HL-60 (cell line): ENCODE results near the gene AGBL4.

Source experiments
- DNase-seq, 2 experiments: peaks; one replicate each; pipeline ENCODE4 v3.0.0-alpha.2; 2010 to 2020; ENCODE audit warnings: low read depth in 1 of 2, low spot score in 1 of 2
- H3K27ac ChIP-seq: fragments of 250-450 bp; sonication (Bioruptor Pico); replicated peaks from 2 replicates; pipeline ENCODE4 v1.5.1; 2020; ENCODE audit warnings: mild to moderate bottlenecking, moderate library complexity
- H3K27me3 ChIP-seq: fragments of 250-450 bp; sonication (Bioruptor Pico); 2 replicates; pipeline ENCODE4 v1.5.1; 2021; ENCODE audit warnings: mild to moderate bottlenecking, moderate library complexity; ENCODE audit not compliant: insufficient read depth, poor library complexity, severe bottlenecking
- H3K4me3 ChIP-seq: replicated peaks from 2 replicates; pipeline ENCODE4 v1.5.1; 2011; ENCODE audit warnings: mild to moderate bottlenecking, control low read depth, low read length; ENCODE audit not compliant: insufficient read depth
- CTCF ChIP-seq: IDR thresholded peaks from one replicate; pipeline ENCODE4 v1.5.1; 2011; ENCODE audit warnings: low read length, control low read depth, inconsistent platforms; ENCODE audit not compliant: insufficient read depth
- GABPA ChIP-seq: IDR thresholded peaks from 2 replicates; pipeline ENCODE4 v1.6.1; 2012; ENCODE audit warnings: low read depth
- POLR2AphosphoS5 ChIP-seq: IDR thresholded peaks from 2 replicates; pipeline ENCODE4 v1.6.1; 2012; ENCODE audit warnings: low read depth
- REST ChIP-seq: IDR thresholded peaks from 2 replicates; pipeline ENCODE4 v1.6.1; 2012; ENCODE audit warnings: low read depth; ENCODE audit not compliant: insufficient replicate concordance
- SPI1 ChIP-seq: IDR thresholded peaks from 2 replicates; pipeline ENCODE4 v1.6.1; 2012; ENCODE audit warnings: low read depth, mild to moderate bottlenecking, borderline replicate concordance

AGBL4 gene

GRCh38 chr1:49213301-49213700 lies 810.5 kb downstream of the AGBL4 start:
- TF ChIP-seq SPI1 (no peak), REST (no peak), CTCF (no peak), POLR2AphosphoS5 (no peak), GABPA (no peak)
- Histone ChIP-seq H3K4me3 (no peak overlapping the region), H3K27ac (no peak overlapping the region), H3K27me3 (no peaks in the 10 kb centered on the region)
- no peak for DNase-seq

GRCh38 chr1:49208712-49209111 lies 815.0 kb downstream of the AGBL4 start:
- H3K4me3 ChIP-seq = no peak overlapping the region
- TF ChIP-seq SPI1 = no peak
- no peak for TF ChIP-seq GABPA
- no peak for TF ChIP-seq POLR2AphosphoS5
- no peak for TF ChIP-seq CTCF
- TF ChIP-seq REST = no peak
- no peak overlapping the region for H3K27ac ChIP-seq
- no peaks in the 10 kb centered on the region for H3K27me3 ChIP-seq
- no peak for DNase-seq

- no peak overlapping the region for H3K27ac ChIP-seq
- DNase-seq = no peak
- no peaks in the 10 kb centered on the region for H3K27me3 ChIP-seq
- no peak overlapping the region for H3K4me3 ChIP-seq
- TF ChIP-seq POLR2AphosphoS5 = no peak
- no peak for TF ChIP-seq SPI1
- no peak for TF ChIP-seq CTCF
- no peak for TF ChIP-seq GABPA
- TF ChIP-seq REST = no peak
Measured at GRCh38 chr1:49204720-49205119, 819.0 kb downstream of the AGBL4 start.
